GM13976 (cell line): ENCODE data around the gene KCNH6.

Experiments used
- DNase-seq: peaks from one replicate; pipeline ENCODE4 v3.0.0; 2012; ENCODE audit warnings: low spot score
- in situ Hi-C: fragments of 300-500 bp; cut with MboI; formaldehyde crosslinking; loops from one replicate; pipeline ENCODE4 v1.12.0; 2022; ENCODE audit warnings: low sequenced_read_pairs, mixed read lengths, inconsistent platforms; ENCODE audit not compliant: unreplicated experiment
- TF ChIP-seq, protein P1 (sequence below): IDR thresholded peaks from 2 replicates; pipeline ENCODE4 v1.5.1; 2012; ENCODE audit warnings: borderline replicate concordance, mild to moderate bottlenecking; ENCODE audit not compliant: insufficient read depth; ENCODE audit errors: extremely low read depth, missing control alignments, control extremely low read depth

The KCNH6 gene, protein sequence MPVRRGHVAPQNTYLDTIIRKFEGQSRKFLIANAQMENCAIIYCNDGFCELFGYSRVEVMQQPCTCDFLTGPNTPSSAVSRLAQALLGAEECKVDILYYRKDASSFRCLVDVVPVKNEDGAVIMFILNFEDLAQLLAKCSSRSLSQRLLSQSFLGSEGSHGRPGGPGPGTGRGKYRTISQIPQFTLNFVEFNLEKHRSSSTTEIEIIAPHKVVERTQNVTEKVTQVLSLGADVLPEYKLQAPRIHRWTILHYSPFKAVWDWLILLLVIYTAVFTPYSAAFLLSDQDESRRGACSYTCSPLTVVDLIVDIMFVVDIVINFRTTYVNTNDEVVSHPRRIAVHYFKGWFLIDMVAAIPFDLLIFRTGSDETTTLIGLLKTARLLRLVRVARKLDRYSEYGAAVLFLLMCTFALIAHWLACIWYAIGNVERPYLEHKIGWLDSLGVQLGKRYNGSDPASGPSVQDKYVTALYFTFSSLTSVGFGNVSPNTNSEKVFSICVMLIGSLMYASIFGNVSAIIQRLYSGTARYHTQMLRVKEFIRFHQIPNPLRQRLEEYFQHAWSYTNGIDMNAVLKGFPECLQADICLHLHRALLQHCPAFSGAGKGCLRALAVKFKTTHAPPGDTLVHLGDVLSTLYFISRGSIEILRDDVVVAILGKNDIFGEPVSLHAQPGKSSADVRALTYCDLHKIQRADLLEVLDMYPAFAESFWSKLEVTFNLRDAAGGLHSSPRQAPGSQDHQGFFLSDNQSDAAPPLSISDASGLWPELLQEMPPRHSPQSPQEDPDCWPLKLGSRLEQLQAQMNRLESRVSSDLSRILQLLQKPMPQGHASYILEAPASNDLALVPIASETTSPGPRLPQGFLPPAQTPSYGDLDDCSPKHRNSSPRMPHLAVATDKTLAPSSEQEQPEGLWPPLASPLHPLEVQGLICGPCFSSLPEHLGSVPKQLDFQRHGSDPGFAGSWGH

DNA sequence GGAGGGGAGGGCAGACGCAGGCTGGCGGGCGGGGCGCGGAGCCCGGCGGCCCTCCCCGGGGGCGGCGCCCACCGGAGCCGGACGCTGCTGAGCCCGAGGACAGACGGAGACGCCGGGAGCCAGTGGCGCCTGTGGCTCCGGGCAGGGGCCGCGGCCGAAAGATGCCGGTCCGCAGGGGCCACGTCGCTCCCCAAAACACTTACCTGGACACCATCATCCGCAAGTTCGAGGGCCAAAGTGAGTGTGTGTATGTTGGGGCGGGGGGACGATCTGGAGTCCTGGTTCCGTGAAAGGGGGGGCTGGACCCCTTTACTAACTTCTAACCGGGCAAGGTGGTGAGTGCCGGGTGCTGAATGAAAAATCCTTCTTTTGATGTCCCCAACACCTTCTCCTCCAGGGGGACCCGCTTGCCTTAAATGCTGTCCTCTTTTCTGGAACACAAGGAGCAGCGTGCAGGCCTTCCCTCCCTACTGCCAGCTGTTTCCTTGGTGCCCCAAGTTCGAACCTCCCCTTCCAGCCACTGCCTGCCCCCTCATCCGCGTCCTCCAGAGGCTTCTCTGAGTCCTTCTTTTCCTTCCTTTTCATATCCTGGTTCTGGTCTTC is at the start of gene KCNH6:
TSS of gene KCNH6 (plus strand) at position 106 of the 603 bp plus-strand sequence. CDS start at position 162, 56 bp downstream.
- TF ChIP-seq, protein P1, sequence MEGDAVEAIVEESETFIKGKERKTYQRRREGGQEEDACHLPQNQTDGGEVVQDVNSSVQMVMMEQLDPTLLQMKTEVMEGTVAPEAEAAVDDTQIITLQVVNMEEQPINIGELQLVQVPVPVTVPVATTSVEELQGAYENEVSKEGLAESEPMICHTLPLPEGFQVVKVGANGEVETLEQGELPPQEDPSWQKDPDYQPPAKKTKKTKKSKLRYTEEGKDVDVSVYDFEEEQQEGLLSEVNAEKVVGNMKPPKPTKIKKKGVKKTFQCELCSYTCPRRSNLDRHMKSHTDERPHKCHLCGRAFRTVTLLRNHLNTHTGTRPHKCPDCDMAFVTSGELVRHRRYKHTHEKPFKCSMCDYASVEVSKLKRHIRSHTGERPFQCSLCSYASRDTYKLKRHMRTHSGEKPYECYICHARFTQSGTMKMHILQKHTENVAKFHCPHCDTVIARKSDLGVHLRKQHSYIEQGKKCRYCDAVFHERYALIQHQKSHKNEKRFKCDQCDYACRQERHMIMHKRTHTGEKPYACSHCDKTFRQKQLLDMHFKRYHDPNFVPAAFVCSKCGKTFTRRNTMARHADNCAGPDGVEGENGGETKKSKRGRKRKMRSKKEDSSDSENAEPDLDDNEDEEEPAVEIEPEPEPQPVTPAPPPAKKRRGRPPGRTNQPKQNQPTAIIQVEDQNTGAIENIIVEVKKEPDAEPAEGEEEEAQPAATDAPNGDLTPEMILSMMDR = no peak
- DNase-seq = no peak
- in situ Hi-C loops = no loop called here

DNA sequence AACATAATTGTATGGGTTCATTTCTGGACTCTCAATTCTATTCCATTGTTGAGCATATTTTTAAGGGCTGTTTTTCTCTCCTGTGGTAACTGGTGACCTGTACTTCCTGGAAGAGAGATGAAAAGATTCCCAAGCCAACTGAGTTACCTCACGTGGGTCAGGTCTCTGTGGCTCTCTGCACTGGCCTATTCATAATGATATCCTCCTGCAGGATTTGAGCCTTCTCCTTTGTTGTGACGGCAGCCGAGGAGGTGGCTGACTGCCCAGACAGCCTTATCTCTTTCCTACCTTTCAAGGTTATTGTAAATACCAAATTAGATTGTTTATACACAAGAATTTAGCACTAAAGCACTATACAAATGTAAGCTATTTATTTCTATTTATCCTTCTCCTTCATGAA is 49.0 kb upstream of the KCNH6 start:
- in situ Hi-C loops = loop anchor here (10.0 kb wide), 1 partner anchor 49 kb away; no protein-coding TSS in a partner anchor
- TF ChIP-seq, protein P1 = no peak
- no peak for DNase-seq

DNA sequence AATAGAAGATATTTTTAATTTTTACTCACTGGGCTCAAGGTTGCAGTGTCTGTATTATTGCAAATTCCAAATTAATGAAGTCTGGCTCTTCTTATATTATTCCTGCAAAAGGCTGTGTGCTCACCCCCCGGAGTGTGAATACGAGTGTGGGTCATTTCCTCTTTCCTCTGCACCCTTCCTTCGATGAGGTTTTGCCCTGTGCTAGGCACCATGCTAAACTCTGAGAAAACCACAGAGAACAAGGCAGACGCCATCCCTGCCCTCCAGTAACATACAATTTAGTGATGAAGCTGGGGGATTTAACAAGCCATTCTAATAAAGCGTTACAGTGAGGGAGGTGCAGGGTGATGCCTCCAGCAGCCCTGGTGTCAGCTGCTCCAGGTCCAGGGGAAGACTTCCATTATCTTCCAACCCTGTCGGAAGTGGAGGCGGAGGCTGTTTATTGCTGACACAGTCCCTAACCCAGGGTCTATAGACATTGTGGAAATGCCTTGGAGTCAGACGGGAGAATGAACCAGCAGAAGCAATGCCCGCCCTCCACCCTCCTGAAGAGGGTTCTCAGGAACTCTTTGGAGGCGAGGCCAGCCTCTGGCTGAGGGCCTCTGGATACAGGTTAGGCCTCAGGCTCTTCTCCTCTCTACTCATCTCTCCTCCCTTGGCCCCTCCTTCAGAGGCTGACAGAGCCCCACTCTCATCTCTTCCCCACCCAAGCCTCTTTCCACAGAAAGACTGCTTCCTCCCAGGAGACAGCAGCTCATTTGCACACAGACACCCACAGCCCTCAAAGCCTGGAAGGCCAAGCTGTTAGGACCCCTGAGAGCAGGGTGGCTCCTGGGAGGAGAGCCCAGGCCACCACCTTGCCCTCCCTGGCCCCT is 48.3 kb upstream of the KCNH6 start:
- DNase-seq = no peak
- in situ Hi-C loops = loop anchor here (10.0 kb wide), 1 partner anchor 50 kb away; no protein-coding TSS in a partner anchor
- TF ChIP-seq, protein P1 = no peak

DNA sequence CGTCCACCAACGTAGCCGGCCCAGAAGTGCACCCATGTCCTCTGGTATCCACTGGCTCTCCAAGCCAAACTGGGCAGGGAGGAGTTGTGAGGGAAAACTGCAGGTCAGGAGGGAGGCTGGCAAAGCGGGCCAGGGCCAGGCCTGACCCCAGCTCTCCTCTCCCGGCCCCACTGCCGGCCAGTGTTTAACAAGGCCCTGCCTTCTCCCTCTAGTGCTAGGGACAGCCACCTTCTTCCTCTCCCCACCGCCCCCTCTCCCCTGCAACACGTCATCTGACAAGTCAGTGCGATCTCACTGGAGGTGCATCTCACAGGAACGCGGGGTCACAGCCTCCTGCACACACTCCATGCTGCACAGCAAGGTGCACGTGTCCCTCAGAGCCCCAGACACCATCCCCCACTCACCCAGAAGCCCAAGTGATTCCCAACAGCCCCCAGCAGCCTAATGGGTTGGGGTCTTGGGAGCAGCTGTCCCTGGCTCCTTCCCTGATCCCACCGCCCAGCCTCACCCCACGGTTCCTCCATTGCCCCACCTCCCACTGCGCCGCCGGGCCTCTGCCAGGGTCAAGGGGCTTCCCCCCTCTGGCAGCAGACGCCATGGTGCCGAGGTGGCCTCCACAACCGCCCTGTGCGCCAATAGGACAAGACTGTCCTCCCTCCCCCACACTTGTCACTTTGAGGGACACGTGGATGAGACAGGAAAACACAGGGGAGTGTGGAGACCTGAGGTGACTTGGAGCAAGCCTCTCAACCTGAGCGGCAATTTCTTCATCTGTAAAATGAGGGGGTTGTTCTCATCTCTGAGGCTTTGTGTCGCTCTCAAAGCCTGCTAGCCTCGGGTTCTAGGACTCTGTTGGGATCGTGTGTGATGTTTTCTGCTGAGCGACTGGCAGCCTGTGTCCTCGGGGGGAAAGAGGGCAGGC is 47.4 kb upstream of the KCNH6 start:
- in situ Hi-C loops = loop anchor here (10.0 kb wide), 1 partner anchor 51 kb away; no protein-coding TSS in a partner anchor
- TF ChIP-seq, protein P1 = no peak
- DNase-seq = no peak

DNA sequence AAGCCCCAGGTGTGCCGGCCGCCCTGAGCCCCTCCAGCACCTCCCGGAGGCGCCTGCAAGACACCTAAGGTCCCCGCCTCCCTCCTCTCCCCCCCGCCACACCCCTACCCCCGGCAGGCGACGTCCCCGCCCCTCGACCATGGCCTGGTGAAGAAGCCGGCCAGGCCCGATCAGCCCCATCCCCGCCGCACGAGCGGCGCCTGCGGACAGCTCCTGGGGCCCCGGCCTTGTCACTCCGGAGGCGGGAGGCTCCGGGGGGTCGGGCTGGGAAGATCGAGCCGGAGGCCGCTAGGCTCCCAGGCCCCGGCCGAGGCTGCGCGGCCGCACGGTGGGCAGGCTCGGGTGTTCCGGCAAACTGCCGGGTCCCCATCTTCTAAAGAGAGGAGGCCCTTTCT is 46.7 kb upstream of the KCNH6 start:
- in situ Hi-C loops = loop anchor here (10.0 kb wide), 1 partner anchor 52 kb away; no protein-coding TSS in a partner anchor
- no peak for DNase-seq
- TF ChIP-seq, protein P1 = no peak
